ENCODE measurements around the gene ERRFI1.

DNA sequence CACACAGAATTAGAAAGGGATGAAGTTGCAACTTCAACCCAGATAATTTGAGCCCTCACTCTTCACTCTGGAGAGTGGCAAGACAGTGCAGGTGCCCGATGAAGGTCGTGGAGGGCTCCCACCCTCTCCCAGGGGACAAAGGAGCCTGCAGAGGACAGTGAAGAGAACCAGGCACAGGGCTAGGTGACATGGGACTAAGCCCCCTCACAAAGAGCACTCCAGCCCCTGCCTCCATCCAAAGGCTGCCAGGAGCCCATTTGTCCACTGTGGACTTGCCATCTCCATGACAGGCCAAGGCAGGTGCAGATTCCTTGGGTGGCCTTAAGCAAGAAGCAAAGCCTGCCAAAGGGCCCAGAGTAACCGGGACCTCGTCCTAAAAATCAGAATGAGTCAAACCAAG, 15.1 kb downstream of the ERRFI1 start:
- TF ChIP-seq ZNF274 (IDR thresholded peaks at IDR 0.05; ENCODE audit: low read depth, low read length) (no peak), YY1 (IDR thresholded peaks at IDR 0.05; ENCODE audit: insufficient read depth, insufficient read length) (no peak), SUZ12 (IDR thresholded peaks at IDR 0.05; ENCODE audit: extremely low read depth, insufficient read depth, insufficient read length) (no peak)

Measured in NT2/D1 (cell line).